Renal cortex interstitium (tissue), 11 donors: ENCODE data around the gene GNG2. TPM values are rescaled to one million over a fixed set of nuclear protein-coding genes. Genes with fewer than 3 reads are reported as not detected.

Source experiments
- DNase-seq, 11 donors: peaks; one replicate each; pipeline ENCODE4 v3.0.0-alpha.2; 2013; ENCODE audit warnings: low read depth in 9 of 11, low spot score in 4 of 11; ENCODE audit errors: extremely low read depth in 1 of 11
- polyA plus RNA-seq, 3 donors: library from polyadenylated mRNA; unstranded; fragments of 120-200 nt; gene quantifications; one replicate each; pipeline ENCODE4 v1.2.1, GENCODE V29; 2013; ENCODE audit not compliant: insufficient read length in 3 of 3

GNG2 gene
- polyA plus RNA-seq, 3 donors, result 62.2 to 74.2 (median 71.0) TPM

DNA sequence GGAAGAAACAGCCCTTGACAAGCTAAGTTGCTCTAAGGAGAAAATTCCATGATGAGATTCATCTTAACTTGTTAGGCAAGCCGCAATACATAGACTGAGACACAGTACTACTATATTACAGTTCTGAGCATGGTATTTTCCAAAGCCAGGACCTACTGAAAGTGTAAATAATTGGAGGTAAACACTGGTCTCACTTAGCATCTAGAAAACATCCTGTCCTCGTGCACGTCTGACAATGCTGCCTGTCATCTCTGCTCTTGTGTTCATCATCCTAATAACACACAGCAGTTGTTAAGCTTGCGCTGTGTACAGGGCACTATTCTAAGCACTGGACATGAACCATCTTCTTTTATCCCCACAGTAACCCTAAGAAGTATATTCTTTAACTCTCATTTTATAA lies 64.2 kb downstream of the GNG2 start:
- no peak for DNase-seq

DNA sequence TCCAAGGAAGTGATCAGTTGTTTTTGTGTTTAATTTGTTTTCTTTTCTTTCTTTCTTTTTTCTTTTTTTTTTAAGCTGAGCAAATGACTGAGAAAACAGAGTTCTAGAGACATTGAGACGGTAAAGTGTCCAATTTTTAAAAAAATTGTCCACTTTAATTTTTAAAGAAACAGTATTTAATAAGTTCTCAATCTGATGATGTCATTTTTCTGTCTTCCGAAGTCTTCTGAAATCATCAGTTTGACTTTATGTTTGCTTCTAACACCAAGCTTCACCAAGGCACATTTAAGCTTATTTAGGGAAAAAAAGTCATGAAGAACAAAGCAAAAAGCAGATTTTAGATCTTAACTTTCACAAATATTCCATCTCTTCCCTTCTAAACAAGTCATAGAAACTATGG lies 65.6 kb downstream of the GNG2 start:
- DNase-seq, result no peak

- no peak for DNase-seq
Measured at GRCh38 chr14:51926449-51926848, 66.0 kb downstream of the GNG2 start.

- no peak for DNase-seq
Measured at GRCh38 chr14:51928568-51928967, 68.2 kb downstream of the GNG2 start.

DNA sequence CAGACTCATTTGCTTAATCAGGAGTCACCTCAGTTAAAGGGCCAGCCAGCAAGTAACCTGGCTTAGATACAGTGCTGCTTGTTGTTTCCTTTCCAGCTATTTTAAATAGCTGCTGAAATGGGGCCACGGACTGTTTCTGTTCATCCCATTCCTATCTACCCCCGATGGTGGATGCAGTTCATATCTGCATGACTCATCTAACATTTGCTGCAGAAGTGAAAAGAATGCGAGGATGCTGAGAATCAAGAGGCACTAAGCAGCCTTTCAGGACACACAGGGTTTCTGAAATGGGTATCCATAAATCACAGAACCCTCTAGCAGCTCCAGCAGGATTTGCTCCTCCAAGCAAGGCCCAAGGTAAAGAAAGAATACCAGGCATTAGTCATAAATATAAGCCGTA lies 68.8 kb downstream of the GNG2 start:
- no peak for DNase-seq

- DNase-seq, result no peak
Measured at GRCh38 chr14:51929910-51930682, 69.7 kb downstream of the GNG2 start.

GRCh38 chr14:51931308-51931707 lies 70.9 kb downstream of the GNG2 start:
- DNase-seq, result no peak

DNA sequence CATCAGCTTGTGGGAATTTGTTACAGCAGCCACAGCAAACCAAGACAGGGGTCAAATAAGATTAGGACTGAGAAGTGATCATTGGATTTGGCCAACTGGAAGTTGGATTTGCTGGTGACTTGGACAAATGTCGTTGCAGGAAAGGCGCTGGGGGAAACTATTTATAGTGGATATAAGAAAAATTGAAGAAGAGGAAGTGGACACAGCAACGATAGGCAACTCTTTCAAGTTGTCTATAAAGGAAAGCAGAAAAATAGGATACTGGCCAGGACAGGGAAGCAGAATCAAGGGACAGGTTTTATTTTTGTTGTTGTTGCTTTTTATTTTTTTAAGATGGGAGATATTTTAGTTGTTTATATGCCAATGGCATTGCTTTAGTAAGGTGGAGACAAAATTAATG lies 72.8 kb downstream of the GNG2 start:
- no peak for DNase-seq

DNA sequence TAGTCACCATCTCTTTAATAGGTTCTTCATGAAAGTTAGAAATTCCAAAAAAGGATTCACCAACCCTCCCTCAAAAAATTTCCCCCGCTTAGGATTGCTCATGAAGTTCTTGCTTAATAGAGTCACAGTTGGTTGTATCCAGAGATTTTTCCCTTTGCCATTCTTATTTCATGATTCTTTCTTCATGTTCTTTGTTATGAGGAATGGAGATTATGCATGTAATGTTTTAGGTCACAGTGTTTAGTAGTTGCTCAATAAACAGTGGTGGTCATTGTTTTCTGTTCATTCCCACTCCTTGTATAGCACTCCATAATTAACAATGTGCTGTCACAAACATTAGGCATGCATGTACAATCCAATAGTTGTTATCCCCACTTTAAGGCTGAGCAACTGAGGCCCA lies 77.7 kb downstream of the GNG2 start:
- DNase-seq, result no peak

DNA sequence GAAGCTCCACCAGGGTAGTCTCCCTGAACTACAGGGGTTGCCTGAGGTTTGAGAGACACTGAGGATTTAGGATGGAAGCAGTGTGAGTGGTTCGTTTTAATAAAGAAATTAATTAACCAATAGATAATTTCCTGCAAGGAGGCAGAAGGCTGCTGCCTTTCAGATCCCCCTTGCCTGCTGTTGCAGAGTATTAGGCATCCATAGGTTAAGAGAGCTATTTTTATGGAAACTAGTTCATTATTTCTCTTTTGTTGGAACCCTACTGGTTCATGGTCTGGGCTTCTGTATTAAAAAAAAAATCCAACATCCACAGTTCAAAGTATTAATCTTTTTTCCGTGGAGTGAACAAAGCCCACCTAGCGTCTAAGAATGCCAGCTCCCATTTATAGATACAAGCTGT lies 78.4 kb downstream of the GNG2 start:
- DNase-seq, result no peak

GRCh38 chr14:51939226-51939625 lies 78.8 kb downstream of the GNG2 start:
- DNase-seq, result no peak

DNA sequence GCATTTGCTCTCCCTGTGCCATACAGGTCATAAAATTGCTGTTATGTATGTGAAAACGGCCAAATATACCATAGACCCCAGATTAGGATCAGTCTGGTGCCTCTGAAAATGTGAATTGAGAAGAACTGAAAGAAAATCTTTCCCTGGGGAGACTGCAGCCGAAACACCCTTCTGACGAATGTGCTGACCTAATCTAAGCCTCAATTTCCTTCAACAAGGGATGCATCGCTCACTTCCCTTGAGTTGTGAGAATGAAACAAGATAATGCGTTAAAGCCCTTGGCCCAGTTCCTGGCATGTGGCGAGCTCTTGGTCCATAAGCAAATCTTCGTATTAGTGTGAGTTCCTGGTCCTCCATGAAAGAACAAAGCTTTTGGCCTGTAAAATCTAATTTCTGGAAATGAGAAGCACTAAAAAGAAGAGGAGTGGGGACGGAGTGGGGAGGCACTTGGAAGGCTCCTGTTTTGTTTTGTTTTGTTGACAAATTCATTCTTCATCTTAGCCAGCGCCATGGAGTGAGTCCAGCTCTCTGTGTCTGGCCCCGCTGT lies 79.4 kb downstream of the GNG2 start:
- no peak for DNase-seq

- no peak for DNase-seq
Measured at GRCh38 chr14:51942971-51943370, 82.6 kb downstream of the GNG2 start.

DNA sequence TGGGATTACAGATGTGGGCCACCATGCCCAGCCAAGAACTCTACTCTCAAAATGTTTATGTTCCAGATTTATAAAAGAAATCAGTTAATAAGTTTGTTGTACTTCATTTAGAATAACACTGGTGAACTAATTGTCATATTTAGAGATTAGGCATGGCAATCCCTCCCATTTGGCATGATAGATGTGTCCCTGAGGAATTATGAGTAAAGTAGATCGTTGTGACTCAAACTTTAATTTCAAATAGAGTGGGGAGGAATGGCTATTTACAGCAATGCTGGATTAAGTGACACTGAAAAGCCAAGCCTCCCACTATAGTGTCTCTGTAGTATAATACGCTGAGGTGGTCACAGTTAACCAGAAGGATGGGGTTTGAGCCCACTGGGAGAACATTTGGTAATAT lies 89.6 kb downstream of the GNG2 start:
- no peak for DNase-seq

GRCh38 chr14:51951656-51952055 lies 91.2 kb downstream of the GNG2 start:
- DNase-seq, result no peak

- DNase-seq, result no peak
Measured at GRCh38 chr14:51954031-51954430, 93.6 kb downstream of the GNG2 start.

DNA sequence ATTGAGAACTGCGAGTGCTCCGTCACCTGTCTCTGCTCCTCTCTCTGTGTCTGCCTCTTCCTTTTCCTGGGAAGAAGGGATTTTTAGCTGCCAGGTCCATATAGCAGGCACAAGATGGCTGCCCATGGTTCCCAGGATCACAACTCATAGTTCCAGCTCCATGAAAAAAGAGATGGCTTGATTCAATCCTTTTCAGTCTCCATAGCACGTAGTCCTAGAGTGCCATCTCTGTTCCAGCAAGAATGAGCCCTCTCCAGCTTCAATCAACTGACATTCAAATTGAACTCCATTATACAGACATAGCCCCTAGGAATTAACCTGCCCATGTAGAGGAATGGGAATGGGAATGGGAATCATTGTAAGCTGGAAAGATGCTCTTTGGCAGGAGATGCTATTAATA lies 94.2 kb downstream of the GNG2 start:
- DNase-seq, result no peak

GRCh38 chr14:51957950-51958349 lies 97.5 kb downstream of the GNG2 start:
- no peak for DNase-seq

DNA sequence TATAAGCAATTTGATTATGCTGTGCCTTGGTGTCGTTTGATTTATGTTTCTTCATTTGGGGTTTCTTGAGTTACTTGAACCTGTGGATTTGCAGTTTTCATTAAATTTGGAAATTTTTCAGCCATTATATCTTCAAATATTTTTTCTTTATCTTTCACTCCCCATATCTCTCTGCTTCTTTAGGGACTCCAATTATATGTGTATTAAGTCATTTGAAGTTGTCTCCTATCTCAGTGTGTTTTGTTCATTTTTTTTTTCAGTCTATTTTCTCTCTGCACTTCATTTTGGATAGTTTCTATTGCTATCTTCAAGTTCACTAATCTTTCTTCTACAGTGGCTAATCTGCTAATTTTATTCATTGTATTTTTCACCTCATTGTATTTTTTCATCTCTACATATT lies 99.5 kb downstream of the GNG2 start:
- no peak for DNase-seq

DNA sequence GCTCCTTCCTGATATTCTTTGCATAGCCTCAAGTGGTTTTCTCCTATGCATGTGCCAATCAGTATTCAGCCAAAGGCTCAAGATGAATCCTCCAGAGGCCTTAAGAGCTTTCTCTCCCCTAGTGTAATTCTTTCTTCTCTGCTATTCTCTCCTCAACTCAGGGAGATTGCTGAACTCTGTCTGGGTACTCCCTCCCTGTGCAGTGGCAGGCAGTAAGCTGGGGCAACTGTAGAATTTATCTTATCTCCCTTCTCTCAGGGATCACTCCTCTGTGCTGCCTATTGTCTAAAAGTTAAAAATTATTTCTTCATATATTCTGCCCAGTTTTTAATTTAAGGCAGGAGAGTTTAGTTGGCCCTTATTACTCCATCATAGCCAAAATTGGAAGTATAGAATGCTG lies 100.5 kb downstream of the GNG2 start:
- no peak for DNase-seq

DNA sequence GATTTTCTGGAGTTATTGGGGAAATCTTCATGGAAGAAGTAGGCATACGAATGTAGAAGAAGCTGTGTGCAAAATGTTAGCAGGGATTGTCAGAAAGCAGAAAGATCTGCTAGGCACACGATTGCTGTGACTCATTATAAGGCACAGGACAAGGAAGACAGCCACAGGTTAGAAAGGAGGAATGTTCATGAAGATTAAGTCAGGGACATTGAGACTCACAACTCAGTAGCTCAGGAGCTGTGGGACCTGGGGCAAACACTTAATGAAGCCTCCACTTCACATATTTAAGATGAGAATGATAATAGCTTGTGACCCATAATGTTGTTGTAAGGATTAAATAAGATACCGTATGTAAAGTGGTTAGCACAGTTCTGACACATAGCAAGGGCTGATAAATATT lies 102.3 kb downstream of the GNG2 start:
- DNase-seq, result no peak
